Pulmonary artery endothelial cell (primary cell): Measurements from ENCODE around the gene FBXO15. TPM values are rescaled to one million over a fixed set of nuclear protein-coding genes. Genes with fewer than 3 reads are reported as not detected.

ENCODE experiments used
- DNase-seq: peaks from one replicate; pipeline ENCODE4 v3.0.0-alpha.2; 2011; ENCODE audit warnings: low read depth, low spot score
- total RNA-seq: library from RNA; depleted of rRNA; stranded (reverse); fragments of >200 nt; gene quantifications from 2 replicates; pipeline ENCODE4 v1.2.3, GENCODE V29; 2014

Gene FBXO15
- total RNA-seq, 1 donor from 2014 or later = not detected

GRCh38 chr18:74064510-74064909 lies 83.1 kb downstream of the FBXO15 start:
- no peak for DNase-seq

GRCh38 chr18:74063557-74063956 lies 84.1 kb downstream of the FBXO15 start:
- DNase-seq = no peak

- DNase-seq = no peak
Measured at GRCh38 chr18:74063023-74063422, 84.6 kb downstream of the FBXO15 start.

- DNase-seq = no peak
Measured at GRCh38 chr18:74062037-74062436, 85.6 kb downstream of the FBXO15 start.

- no peak for DNase-seq
Measured at GRCh38 chr18:74060579-74060978, 87.1 kb downstream of the FBXO15 start.

- DNase-seq = no peak
Measured at GRCh38 chr18:74050807-74051206, 96.8 kb downstream of the FBXO15 start.

- DNase-seq = no peak
Measured at GRCh38 chr18:74040459-74041332, 106.9 kb downstream of the FBXO15 start.

GRCh38 chr18:74040008-74040407 lies 107.6 kb downstream of the FBXO15 start:
- DNase-seq = no peak

GRCh38 chr18:74029161-74029560 lies 118.5 kb downstream of the FBXO15 start:
- DNase-seq = no peak

Other genes with a start within 250 kb of the FBXO15 start
- 45.0 and 52.2 TPM in 2 replicates for gene TIMM21, start 689 bp upstream of the FBXO15 start, total RNA-seq
- 63.8 and 71.8 TPM in 2 replicates for gene CYB5A, start 144.1 kb upstream of the FBXO15 start, total RNA-seq
- not detected in 2 replicates for gene C18orf63, start 168.0 kb upstream of the FBXO15 start, total RNA-seq